Ecto neural progenitor cell (in vitro differentiated cells): Measurements from ENCODE around the gene TBC1D4.
"Not testable (repeated sequence)": the region's sequence is repeated elsewhere in the genome, so short reads cannot be mapped to it uniquely, and the experiment has no call there.

Experiments used
- DNase-seq: peaks from one replicate; pipeline ENCODE4 v3.0.0-alpha.2; 2018; ENCODE audit warnings: low spot score

The TBC1D4 gene

DNA sequence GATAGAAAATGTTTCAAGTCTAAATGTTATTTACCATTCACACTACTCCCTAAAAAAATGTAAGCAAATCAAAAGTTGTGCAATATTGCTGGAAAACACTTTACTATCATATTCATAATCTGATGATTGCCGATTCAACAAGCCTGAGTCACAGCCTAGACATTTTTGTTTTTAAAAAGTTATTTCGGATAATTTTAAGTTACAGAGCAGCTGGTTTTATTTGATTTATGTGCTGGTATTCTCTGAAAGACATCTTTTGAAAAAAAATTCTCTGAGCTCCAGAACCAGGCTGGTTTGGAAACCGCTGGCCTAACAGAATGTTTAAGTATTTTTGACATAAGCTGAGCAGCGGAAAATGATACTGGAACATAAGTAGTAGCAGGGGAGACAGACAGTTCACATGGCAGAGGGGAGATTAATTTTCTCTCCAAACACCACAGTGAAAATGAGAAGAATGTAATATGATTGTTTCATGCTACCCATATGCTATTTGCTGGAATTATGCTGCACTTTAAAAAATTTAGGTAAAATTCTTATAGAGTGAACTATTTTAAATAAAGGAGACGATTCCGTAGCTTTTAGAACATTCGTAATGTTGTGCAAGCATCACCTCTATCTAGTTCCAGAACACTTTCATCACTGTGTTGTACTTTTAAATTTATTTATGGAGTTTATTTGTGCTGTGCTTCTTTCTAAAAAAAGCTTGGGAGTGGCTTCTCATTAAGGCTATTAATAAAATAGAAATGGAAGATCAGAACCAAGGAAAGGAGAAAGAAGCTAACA lies 36.1 kb downstream of the TBC1D4 start:
- no peak for DNase-seq

DNA sequence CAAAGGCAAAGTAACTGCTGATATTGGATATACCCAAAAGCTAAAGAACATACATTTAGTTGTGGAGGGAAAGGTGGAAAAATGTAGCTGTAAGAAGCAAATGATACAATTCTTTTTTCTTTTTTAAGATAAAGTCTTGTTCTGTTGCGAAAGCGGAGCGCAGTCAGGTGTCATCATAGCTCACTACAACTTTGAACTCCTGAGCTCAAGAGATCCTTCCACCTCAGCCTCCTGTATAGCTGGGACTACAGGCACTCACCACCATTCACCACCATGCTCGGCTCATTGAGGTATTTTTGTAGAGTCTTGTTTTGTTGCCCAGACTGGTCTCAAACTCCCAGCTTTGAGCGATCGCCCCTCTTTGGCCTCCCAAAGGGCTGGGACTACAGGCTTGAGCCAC lies 38.0 kb downstream of the TBC1D4 start:
- DNase-seq, result no peak

DNA sequence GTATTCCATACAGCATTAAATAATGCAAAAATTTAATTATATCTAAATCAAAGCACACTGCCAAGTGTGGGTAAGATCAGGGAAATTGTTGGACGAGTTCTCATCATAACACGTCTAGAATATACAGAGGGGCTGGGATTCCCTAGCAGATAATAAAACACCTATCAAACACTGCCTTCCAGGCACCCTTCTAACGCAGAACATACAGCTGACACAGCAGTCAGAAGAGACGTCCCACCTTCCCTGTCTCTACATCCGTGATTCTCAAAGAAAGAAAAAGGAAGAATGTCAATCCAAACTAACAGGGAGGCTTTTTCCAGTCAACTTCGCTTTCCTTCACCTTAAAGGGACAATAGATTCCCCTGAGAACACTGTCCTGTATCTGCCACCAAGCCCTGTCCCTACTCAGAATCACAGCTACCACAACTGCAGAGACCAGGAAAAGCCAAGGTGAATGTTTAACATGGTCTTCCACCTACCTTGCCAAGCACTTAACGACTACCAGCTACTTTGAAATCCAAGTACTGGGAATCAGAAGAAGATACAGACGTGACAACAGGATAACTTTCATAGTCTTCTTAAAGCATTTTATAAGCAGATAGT lies 38.5 kb downstream of the TBC1D4 start:
- DNase-seq, result no peak

DNA sequence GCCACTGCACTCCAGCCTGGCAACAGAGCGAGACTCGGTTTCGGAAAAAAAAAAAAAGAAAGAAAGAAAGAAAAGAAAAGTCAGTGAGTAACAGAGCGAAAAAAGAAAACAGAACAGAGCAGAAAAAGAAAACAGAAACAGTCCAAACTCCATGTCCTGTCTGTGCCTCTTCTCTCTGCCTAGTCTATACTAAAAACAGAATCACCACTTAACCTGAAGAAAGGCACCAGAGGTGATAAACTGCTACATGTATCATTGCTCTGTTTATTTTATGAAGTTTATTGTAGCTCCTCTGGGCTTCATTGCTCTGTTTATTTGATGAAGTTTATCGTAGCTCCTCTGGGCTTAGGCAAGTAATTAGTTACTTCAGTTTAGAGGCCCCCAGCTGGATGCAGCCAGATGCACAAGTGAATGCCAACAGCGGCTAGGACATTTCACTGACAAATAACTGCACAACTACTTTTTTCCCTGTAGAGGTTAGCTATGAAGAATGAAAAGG lies 39.2 kb downstream of the TBC1D4 start:
- no peak for DNase-seq

DNA sequence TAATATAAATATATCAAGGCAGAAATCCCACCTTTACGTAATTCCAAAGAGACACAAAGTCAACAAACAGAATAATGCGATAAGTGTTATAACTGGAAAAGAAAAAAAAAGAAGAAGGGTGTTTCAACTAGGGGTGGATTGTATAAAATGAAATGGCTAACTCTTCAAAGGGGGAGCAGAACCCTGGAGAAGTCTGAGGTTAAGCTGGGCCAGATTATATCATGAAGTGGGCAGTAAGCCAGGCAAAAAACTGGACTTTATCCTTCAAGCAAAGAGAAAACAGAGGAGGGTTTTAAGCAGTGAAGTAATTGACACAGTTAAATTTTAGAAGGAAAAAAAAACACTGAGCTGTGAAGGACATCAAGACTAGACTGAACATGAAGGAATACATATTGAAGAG lies 41.9 kb downstream of the TBC1D4 start:
- DNase-seq, result no peak

DNA sequence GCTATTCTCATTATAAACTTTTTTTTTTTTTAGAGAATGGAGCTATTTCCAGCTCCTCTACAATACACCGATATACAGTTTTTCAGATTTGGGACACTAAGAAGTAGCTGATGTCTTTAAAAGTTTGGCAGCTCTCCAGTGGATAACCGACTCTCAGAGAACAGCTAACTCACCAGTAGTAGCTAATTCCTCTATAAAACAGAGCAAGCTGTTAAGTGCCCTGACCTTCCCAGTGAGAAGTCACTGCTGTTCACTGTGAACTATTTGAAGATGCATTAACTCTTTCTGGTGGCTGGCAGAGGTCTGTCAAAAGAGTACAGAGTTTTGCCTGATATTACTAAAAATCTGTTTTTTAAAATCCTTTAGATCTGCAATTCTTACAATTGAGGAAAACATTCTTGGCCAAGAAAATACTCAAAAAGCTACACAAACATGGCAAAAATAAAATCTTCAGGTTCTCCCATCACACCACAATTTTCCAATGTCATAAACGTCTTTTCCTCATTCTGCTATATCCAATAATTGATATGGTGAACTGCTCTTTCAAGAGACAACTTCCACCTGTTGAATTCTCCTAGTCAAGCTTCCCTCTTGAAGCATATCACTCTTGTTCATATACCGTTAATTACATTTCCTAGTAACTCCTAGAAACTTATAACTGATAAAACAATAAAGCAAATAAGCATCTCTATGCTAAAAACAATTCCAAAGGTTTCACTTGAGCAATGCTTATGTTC lies 44.2 kb downstream of the TBC1D4 start:
- no peak for DNase-seq

DNA sequence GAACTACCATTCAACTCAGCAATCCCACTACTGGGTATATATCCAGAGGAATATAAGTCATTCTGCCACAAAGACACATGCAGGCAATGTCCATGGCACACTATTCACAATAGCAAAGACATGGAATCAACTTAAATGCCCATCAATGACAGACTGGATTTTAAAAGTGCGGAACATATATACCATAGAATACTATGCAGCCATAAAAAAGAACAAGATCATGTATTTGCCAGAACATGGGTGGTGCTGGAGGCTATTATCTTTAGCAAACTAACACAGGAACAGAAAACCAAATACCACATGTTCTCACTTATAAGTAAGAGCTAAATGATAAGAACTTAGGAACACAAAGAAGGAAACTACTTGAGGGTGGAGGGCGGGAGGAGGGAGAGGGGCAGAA lies 47.8 kb downstream of the TBC1D4 start:
- not testable (repeated sequence) for DNase-seq

DNA sequence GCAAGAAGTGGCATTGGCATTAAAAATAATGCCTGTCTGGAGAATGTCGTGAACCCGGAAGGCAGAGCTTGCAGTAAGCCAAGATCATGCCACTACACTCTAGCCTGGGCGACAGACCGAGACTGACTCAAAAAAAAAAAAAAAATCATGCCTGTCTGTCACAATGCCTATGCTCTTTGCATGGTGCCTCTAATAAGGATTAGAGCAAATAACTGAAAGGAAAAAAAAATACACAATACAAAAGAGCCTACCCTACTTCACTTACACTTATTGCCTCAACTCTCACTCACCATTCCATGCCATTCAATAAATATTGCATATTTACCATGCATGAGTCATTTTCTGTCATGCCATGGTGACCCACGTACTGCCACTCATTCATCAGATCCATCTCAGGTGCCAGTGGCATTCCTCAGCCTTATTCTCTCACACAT lies 49.1 kb downstream of the TBC1D4 start:
- no peak for DNase-seq

DNA sequence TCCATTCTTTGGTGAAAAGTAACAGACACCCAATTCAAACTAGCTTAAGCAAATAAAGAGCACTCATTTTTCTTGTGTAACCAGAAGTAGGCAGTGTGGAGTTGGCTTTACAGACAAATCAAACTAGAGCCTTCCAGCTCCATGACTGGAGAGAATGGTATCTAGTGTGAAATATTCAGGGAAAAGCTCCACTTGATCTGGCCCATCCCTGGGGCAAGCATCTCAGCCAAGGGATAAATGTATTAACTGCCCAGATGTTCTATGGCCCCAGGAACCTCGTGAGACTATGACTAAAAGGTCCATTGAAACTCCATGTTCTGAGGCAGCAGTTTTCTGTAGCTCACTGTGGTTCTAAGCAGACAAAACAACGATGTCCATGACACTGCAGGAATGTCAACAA lies 49.9 kb downstream of the TBC1D4 start:
- DNase-seq, result no peak

DNA sequence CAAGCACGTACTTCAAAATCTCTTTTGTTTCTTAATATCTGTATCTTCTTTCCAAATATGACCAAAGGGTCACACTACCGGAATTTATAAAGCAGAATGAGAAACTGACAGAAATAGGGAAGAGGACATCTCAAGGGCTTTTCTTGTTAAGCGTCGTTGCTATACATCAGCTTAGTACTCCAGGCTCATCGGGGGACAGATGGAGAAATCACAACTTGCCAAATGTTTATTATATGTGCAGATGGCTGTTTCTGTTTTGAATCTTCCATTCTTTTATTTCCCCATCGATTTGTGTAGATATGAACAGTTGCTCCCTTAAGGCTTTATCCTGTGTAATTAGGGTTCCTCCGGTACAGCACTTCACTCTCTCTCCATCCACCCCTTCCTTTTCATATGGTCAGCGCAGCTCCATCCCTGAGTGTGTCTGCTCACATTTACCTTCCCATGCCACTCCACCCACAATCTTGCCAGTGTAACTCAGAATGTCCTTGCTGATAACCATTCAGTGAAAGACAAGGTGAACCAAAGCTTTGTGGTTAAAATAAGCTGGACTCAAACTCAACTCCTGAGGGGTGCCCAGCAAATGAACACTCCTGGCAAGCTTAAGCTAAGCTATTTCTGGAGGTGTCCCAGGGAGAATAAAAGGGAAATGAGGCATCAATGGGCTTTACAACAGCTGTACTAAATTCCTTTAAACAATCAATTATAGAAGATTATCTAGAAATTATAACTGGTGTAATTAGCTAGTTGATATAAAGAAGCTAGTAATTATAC lies 51.3 kb downstream of the TBC1D4 start:
- no peak for DNase-seq

DNA sequence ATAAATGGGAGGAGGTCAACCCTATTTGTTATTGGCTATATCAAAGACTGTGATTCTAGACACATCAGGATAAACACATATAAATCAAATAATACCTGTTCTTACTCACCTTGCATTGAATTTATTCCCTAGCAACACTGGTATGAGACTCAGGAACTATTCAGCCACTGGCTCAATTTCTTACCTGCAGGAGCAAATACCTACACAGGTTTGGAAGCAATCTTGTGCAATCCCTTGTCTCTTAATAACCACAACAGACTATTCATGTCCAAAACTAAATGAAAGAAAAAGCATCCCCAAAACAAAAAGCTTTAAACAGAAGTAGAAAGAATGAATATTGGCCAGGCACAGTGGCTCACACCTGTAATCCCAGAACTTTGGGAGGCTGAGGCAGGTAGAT lies 55.5 kb downstream of the TBC1D4 start:
- DNase-seq, result no peak

DNA sequence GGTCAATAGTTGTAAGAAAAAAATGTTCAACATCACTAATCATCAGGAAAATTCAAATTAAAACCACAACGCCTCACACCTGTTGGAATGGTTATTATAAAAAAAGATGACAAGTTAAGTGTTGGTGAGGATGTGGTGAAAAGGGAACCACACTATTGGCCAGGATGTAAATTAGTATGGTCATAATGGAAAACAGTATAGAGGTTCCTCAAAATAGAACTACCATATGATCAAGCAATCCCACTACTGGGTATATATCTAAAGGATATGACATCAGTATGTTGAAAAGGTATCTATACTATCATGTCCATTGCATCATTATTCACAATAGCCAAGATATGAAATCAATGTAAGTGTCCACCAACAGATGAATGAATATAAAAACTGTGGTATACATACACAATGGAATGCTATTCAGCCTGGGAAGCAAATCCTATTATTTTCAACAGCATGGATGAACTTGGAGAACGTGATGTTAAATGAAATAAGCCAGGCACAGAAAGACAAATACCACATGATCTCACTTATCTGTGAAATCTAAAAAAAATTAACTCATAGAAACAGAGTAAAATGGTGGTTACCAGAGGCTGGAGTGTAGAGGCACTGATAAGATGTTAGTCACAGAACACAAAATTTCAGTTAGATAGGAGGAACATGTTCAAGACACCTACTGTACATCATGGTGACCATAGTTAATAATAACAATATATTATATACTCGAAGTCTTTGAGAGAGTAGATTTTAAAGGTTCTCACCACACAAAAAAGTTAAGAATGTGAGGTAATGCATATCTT lies 56.6 kb downstream of the TBC1D4 start:
- DNase-seq, result no peak

DNA sequence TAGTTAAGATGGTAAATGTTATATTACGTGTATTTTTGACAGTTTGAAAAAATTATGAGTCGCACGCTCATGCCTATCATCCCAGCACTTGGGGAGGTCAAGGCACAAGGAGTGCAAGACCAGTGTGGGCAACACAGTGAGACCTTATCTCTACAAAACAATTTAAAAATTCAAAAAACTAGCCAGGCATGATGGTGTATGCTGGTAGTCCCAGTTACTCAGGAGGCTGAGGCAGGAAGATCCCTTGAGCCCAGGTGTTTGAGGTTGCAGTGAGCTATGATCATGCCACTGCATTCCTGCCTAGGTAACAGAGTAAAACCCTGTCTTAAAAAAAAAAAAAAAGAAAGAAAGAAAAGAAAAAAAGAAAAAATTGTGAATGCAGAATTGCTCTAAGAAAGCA lies 58.0 kb downstream of the TBC1D4 start:
- DNase-seq, result no peak

DNA sequence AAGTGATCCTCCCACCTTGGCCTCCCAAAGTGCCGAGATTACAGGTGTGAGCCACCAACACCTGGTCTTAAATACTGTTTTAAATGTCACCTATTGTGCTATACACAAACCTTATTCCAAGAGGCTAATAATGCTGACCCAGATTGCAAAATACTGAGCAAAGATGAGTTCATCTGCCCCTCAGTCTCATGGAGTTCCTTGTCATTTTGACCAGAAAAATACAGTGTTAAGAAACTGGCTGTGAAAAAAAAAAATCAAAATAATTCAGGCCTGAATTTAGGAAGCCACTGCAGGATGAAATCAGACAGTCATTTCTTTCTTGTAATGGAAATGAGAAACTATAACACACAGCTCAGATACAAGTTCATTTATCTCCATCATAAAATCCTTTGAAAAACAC lies 59.9 kb downstream of the TBC1D4 start:
- DNase-seq, result no peak

DNA sequence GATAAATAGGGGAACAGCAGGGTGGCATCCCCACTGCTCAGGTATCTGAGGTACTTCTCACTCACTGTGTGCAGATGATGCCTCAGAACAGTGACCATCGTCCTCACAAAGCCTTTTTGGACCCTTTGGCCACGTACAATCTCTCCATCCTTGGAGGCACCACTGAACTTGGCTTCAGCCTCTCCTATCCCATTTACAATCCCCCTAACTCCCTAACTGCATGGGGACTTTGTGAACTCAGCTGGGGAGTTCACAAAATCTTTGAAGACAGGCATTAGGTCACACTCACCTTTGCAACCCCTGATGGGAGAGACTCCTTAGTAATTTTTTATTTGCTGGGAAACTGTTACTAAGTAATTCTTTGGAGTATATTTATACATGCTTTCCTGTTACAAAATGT lies 60.8 kb downstream of the TBC1D4 start:
- no peak for DNase-seq

DNA sequence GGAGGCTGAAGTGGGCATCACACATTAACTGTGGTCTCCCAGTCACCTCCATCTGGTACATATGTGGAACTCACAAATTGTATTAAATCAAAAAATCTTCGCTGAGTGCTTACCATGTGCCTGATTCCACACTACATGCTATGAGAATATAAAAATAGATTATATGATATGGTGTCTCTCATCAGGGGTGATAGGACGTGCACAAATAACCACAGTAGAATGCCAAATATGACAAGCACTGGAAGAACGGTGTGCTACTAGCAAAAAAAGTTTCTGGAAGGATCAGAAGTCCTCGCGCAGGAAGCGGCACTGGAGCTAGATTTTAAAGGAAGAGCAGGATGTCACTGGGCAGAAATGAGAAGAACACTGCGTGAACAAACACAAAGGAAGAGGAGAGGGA lies 62.3 kb downstream of the TBC1D4 start:
- DNase-seq, result no peak

DNA sequence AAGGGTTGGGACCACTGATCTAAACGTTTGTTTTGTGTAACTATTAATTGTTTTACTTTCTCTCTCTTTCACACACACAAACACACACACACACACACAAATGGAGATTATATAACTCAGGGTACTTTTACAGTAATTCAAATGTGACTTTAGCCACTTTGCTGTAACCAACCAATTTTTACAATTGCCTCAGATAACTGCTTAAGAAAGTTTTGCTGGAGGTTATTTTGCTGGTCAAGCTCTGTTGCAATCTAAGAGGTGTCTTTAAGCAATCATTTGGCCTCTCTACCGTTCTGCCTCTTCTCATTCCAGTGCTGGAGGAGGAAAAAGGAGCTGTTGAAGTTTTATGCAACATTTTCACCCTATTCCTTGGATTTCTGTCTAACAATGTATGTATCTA lies 63.0 kb downstream of the TBC1D4 start:
- DNase-seq, result no peak

DNA sequence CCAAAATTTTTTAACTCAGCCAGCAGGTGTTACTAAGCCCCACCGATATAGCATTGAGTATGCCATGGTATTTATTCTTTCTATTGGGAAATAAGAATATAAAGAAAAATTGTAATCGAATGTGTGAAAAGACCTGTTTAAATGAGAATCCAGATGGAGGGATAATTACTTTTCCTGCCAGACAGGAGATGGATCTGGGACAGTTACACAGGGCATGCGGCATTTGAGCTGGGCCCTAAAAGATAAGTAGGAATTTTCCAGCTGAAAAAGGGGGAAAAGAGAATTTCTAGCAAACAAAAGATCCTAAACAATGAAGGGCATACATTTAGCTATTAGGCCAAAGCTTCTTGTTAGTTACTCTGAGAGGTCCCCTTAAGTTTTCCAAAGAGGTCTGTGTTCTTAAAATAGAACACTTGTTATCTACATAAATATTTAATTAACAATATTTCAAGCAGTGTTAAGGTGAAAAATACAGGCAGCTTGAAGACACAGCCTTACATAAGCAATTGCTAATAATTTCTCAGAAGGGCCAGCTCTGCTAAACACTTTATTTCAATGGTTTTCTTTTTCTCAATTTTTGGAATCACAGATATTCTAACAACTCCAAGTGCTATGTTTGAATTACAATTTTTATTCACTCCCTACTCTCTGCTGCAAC lies 63.7 kb downstream of the TBC1D4 start:
- no peak for DNase-seq

DNA sequence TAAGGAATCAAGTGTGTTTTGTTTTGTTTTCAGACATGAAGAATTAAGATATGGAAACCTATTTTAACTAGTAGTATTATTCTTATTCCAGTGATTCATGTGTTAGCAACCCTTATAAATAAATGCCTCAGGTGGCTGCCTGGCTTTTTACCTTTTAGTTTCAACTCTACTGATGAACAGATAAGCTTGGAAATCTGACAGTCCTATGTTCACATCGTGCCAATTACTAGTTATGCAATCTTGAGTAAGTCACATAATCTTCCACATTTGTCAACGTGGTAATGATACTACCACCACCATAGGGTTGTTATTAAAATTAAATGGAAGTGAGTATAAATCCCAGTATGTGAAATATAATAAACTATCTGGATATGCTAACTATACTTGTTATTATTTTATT lies 64.3 kb downstream of the TBC1D4 start:
- DNase-seq, result no peak

DNA sequence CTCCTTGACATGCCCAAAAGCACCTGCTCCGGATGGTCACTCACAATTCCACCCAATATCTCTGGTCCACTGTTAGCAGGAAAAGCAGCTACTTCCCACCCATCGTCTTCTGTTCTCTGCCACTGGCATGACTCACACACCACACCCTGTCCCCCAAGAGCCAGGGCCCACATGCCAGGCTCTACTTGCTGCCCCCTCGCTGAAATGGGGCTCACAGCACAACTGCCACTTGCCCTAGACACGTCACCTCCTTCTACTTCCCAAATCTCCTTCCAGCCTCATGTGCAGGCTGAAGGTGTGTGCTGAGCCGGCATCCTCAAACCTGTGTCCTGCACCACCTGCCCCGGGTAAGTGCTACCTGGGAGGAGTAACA lies 65.0 kb downstream of the TBC1D4 start:
- no peak for DNase-seq
